H4 (cell line): ENCODE measurements around the gene PAX6. TPM values are rescaled to one million over a fixed set of nuclear protein-coding genes. Genes with fewer than 3 reads are reported as not detected.
A peak's percentile ranks its signal among the peaks of the same experiment; 100 is the strongest.

Experiments used
- DNase-seq: peaks from one replicate; pipeline ENCODE4 v3.0.0-alpha.2; 2015; ENCODE audit warnings: low spot score
- total RNA-seq: library from RNA; depleted of rRNA; stranded (reverse); fragments of >200 nt; shearing (Covaris generic); gene quantifications from 2 replicates; pipeline ENCODE4 v1.2.3, GENCODE V29; 2014; rRNA removed

The PAX6 gene
- 0.06 and 0.21 TPM in 2 replicates for total RNA-seq

- no peak for DNase-seq
Observed at GRCh38 chr11:31810779-31811647, at the start of gene PAX6. PAX6 (minus strand) TSS chr11:31811322; CDS start chr11:31806411, 4,911 bp downstream.

DNA sequence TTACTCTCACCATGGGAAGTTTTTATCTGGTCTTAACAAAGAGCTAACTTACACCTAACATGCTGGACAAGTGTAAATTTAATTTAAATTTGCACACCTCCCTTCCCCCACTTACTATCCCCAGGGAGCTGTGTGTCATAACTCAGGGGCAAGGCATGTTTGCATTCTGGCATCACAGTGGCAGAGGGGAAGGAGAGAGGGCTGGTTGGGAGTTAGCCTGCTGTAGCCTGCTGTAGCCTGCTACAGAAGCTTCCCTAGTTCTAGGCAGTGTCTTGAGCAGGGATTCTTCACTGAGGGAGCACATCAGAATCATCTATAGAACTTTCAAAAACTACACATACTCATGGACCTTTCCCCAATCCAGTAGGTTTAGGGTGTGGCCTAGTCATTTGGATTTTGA is 49.3 kb upstream of the PAX6 start:
- DNase-seq: no peak

DNA sequence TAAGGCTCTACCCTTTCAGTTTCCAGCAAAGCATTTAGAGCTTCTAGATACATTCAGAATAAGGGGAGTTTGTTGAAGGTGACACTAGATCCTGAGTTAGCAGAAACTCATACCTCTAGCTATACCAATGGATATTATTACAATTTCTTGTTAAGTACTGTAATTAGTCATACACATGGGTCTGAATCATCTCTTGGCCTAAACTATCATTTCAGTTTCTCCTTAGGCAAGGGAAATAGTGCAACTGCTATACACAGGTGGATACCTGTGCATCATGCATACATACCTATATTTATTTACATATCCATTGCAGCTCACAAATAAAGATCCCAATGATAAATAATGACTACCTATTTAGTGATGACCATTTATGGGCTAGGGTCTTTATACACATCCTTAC is 45.1 kb upstream of the PAX6 start:
- no peak for DNase-seq

DNA sequence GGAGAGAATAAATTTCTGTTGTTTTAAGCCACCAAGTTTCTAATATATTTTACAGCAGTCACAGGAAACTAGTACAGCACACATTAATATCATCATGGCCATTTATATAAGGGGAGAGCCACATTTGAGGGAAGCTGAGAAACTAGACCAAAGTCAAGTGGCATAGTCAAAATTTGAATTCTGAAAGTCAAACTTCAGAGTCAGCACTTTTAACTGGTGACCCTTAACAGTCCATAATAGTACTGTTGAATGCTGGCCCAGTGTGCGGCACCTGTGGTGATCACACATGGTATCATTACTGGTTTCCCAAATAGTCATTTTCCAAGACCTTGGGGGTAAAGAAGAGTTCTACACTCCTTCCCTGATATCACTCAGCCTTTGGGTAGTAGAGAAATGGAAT is 44.3 kb upstream of the PAX6 start:
- no peak for DNase-seq

DNA sequence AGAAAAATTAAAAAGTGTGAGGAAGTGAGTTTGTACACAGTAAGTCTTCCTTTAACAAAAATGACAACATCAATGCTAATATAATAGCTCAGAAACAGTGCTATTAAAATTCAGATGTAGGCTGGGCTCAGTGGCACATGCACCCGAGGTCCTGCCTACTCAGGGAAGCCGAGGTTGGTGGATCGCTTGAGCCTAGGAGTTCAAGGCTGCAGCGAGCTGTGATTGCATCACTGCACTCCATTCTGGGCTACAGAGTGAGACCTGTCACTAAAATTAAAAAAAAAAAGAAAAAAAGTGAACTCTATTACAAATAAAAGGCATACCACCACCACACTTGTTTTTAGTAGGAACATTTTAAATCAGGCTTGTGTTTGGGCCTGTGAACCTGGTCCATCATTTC is 39.2 kb upstream of the PAX6 start:
- no peak for DNase-seq

- no peak for DNase-seq
Observed at GRCh38 chr11:31847761-31848160, 36.6 kb upstream of the PAX6 start.

DNA sequence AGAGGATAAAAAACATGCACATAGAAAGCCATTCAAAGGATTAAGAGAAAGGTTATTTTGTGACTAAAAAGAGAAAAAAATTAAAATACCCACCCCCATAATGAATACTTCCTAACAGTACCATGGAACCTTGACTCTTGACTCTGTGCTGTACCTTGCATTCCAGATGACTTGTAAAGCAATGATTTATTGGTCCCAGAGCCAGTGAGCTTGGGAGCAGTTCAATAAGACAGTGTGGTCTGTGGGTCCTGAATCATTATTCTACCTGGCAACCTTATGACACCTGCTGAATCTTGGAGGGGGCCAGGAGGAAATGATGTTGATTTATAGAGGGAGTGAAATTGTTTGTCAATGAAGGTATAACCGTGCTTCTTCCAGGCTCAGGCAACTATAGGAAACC is 34.2 kb upstream of the PAX6 start:
- no peak for DNase-seq

DNA sequence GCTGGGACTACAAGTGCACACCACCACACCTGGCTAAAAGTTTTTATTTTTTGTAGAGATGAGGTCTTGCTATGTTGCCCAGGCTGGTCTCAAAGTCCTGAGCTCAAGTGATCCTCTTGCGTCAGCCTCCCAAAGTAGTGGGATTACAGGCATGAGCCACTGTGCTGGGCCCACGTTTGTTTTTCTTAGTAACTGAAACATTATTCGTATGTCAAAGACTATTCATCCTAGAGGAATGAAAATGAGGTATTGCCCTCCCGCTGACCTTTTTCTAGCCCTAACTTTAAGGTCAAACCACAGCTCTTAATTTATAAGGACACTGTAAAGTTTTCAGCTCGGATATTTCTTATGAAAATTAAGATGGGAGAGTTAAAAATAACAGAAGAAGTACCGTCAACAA is 33.2 kb upstream of the PAX6 start:
- DNase-seq: no peak

- no peak for DNase-seq
Observed at GRCh38 chr11:31841435-31841834, 30.3 kb upstream of the PAX6 start.

DNA sequence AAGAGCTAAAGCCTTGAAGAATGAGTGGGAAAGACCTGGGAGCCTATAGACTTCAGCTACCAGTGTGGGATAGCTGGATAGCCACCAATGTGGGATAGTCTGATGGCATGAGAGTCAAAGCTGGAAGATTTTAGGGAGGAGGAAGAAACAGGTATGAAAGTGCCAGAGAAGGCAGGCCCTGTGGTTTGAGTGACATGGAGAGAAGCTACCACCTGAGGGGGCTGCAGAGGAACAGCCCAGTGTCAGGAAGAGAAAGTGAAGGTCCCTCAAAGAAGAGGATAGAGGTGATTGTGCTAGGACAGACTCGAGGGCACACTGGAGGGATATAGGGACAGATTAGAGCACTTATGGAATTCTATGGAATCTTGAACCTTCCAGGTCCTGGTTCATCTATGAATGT is 23.1 kb upstream of the PAX6 start:
- no peak for DNase-seq

GRCh38 chr11:31830406-31830805 is 19.3 kb upstream of the PAX6 start:
- no peak for DNase-seq

DNA sequence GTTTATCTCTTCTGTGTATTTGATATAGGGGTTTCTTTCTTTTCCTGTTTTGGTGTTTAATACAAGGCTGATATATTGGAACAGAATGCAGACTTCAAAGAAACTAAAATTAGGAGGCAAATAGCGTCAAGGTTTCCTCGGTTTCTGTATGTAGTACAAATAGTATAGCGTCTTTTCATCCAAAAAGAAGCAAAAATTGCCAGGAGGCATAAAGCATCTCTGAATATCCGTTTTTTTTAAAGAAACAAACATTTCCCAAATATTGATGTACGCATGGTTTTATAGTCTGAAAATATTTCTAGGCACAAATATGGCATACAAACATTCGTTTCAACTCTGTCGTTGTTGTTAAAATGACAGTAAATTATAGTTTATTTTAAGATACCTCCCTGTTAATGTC is 17.1 kb upstream of the PAX6 start:
- DNase-seq: no peak

GRCh38 chr11:31827455-31828206 is 16.5 kb upstream of the PAX6 start:
- DNase-seq: peak; percentile 29

DNA sequence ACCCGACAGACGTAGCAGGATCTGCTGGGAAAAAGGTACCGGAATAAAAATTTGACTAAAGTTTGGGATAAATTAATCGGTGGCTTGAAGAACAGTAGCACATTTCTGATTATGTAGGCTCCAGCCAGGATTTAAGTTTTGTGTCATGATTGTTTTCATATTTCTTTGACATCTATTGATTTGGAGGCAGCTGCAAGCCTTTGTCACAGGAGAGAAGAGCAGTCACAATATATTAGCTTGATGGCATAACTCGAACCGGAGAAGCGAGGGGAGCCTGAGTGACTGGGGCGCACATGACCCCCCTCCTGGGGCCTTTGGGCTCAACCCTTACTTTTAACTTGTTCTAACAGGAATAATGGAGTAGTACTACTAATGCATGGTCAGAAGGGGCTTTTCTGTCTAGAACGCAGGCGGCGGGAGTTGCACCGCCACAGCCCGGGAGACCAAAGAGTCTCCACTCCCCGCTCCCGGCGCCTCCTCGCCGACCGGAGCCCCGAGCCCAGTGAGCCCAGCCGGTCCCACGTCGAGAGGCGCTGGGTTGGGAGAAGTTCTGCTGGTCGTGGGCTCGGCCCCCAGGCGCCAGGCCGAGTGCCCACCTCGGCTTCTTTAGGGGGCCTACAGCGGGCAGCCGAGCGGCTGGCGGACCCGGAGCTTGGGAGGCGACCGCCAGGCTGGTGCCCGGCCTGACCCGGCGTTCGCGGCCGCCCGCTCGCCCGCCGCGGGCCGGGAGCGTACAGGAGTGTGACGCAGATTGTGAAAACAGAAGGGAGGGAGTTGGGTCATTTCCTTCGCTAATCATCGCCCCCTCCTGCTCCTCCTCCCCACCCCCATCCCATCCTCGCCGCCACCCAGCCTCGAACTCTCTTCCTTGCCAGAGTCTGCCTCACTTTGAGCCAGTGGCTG is 15.7 kb upstream of the PAX6 start:
- DNase-seq: no peak

GRCh38 chr11:31825838-31826484 is 14.8 kb upstream of the PAX6 start:
- no peak for DNase-seq

- no peak for DNase-seq
Observed at GRCh38 chr11:31824879-31825837, 14.0 kb upstream of the PAX6 start.

- DNase-seq: no peak
Observed at GRCh38 chr11:31824332-31824878, 13.3 kb upstream of the PAX6 start.

DNA sequence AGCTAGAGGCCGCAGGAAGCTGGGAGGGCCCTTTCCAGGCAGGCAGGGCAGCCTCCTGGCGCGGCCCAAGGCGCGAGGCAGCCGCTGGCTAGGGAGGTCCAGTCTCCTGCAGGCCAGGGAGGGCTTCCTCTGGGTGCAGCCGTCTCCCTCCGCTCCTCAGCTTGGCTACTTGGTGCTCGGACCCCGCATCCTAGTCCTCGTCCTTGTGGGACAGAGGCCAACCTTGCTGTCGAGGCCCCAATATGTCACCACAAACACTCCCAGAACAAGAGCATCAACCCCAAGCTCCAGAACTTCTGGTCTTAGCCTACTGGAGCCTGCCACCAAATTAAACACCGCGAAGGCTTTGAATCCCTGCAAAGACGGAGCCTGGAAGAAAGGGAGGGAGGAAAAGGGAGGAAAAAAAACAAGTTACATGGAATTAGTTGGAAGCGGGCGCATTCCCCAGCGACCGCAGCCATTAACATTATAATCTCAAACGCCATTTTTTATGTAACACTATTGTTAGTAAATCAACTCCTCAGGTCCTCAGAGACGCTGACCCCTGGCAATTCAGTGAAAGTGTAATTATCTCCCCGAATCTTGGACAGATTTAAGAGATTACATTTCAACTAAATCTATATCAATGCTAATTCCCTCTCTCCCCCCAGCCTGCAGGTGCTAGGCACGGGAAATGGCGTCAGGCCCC is 12.7 kb upstream of the PAX6 start:
- DNase-seq: no peak

- no peak for DNase-seq
Observed at GRCh38 chr11:31822927-31823643, 12.0 kb upstream of the PAX6 start.
